ENCODE results near the gene ARNT2. TPM values are rescaled to one million over a fixed set of nuclear protein-coding genes. Genes with fewer than 3 reads are reported as not detected.
A peak's percentile ranks its signal among the peaks of the same experiment; 100 is the strongest.

The ARNT2 gene
- total RNA-seq, 1 donor from 2014 or later: 72.4 TPM

- Mint-ChIP-seq H3K4me3 (ENCODE audit: unreplicated experiment) (no peak overlapping the region), H3K4me1 (ENCODE audit: unreplicated experiment) (peaks cover 39% of the 10 kb centered on the region), H3K27ac (ENCODE audit: unreplicated experiment) (no peak overlapping the region), H3K27me3 (ENCODE audit: unreplicated experiment) (no peaks in the 10 kb centered on the region), H3K36me3 (ENCODE audit: unreplicated experiment) (no peaks in the 10 kb centered on the region), H3K9me3 (ENCODE audit: unreplicated experiment) (no peaks in the 10 kb centered on the region)
- no peak for TF ChIP-seq CTCF (IDR thresholded peaks at IDR 0.05)
- DNase-seq (ENCODE audit: extremely low spot score, unreplicated experiment): peak; percentile 63
These were observed 209.7 kb downstream of the ARNT2 start for GRCh38 chr15:80613762-80614365.

GRCh38 chr15:80614711-80615360, 210.7 kb downstream of the ARNT2 start:
- DNase-seq (ENCODE audit: extremely low spot score, unreplicated experiment): peak; percentile 76
- no peaks in the 10 kb centered on the region for H3K36me3 Mint-ChIP-seq (ENCODE audit: unreplicated experiment)
- H3K27ac Mint-ChIP-seq (ENCODE audit: unreplicated experiment): no peak overlapping the region
- no peak for TF ChIP-seq CTCF (IDR thresholded peaks at IDR 0.05)
- peaks cover 45% of the 10 kb centered on the region for H3K4me1 Mint-ChIP-seq (ENCODE audit: unreplicated experiment)
- H3K9me3 Mint-ChIP-seq (ENCODE audit: unreplicated experiment): no peaks in the 10 kb centered on the region
- no peaks in the 10 kb centered on the region for H3K27me3 Mint-ChIP-seq (ENCODE audit: unreplicated experiment)
- no peak overlapping the region for H3K4me3 Mint-ChIP-seq (ENCODE audit: unreplicated experiment)

GRCh38 chr15:80615361-80615736, 211.2 kb downstream of the ARNT2 start:
- Mint-ChIP-seq H3K27me3 (ENCODE audit: unreplicated experiment) (no peaks in the 10 kb centered on the region), H3K36me3 (ENCODE audit: unreplicated experiment) (no peaks in the 10 kb centered on the region), H3K27ac (ENCODE audit: unreplicated experiment) (no peak overlapping the region), H3K4me3 (ENCODE audit: unreplicated experiment) (no peak overlapping the region), H3K9me3 (ENCODE audit: unreplicated experiment) (no peaks in the 10 kb centered on the region), H3K4me1 (ENCODE audit: unreplicated experiment) (peaks cover 46% of the 10 kb centered on the region)
- DNase-seq (ENCODE audit: extremely low spot score, unreplicated experiment): no peak
- TF ChIP-seq CTCF (IDR thresholded peaks at IDR 0.05): no peak

- TF ChIP-seq CTCF (IDR thresholded peaks at IDR 0.05): no peak
- Mint-ChIP-seq H3K27ac (ENCODE audit: unreplicated experiment) (peak overlapping the region; percentile 79), H3K4me1 (ENCODE audit: unreplicated experiment) (peaks cover 50% of the 10 kb centered on the region), H3K4me3 (ENCODE audit: unreplicated experiment) (no peak overlapping the region), H3K27me3 (ENCODE audit: unreplicated experiment) (no peaks in the 10 kb centered on the region), H3K36me3 (ENCODE audit: unreplicated experiment) (no peaks in the 10 kb centered on the region), H3K9me3 (ENCODE audit: unreplicated experiment) (no peaks in the 10 kb centered on the region)
- peak; percentile 76 for DNase-seq (ENCODE audit: extremely low spot score, unreplicated experiment)
These were observed 211.7 kb downstream of the ARNT2 start for GRCh38 chr15:80615783-80616391.

- peaks cover 55% of the 10 kb centered on the region for H3K4me1 Mint-ChIP-seq (ENCODE audit: unreplicated experiment)
- H3K36me3 Mint-ChIP-seq (ENCODE audit: unreplicated experiment): peaks cover 1% of the 10 kb centered on the region
- no peaks in the 10 kb centered on the region for H3K27me3 Mint-ChIP-seq (ENCODE audit: unreplicated experiment)
- no peak for TF ChIP-seq CTCF (IDR thresholded peaks at IDR 0.05)
- peak overlapping the region; percentile 39 for H3K27ac Mint-ChIP-seq (ENCODE audit: unreplicated experiment)
- peaks cover 10% of the 10 kb centered on the region for H3K9me3 Mint-ChIP-seq (ENCODE audit: unreplicated experiment)
- DNase-seq (ENCODE audit: extremely low spot score, unreplicated experiment): no peak
- no peak overlapping the region for H3K4me3 Mint-ChIP-seq (ENCODE audit: unreplicated experiment)
These were observed 214.7 kb downstream of the ARNT2 start for GRCh38 chr15:80618685-80619400.
